Measurements from ENCODE around the gene GPER1. TPM values are rescaled to one million over a fixed set of nuclear protein-coding genes. Genes with fewer than 3 reads are reported as not detected.
"Not testable (repeated sequence)": the region's sequence is repeated elsewhere in the genome, so short reads cannot be mapped to it uniquely, and the experiment has no call there.

The GPER1 gene
- under 1 TPM in 1 of 2 experiments, not detected in 1; 0.08 TPM for total RNA-seq

- Mint-ChIP-seq H3K4me3 (peak within 1 kb of the TSS; percentile 58), H3K27me3 (no peaks in the 10 kb centered on the region), H3K27ac (no peak within 1 kb of the TSS), H3K36me3 (ENCODE audit: low read depth) (no peaks in the 10 kb centered on the region), H3K9me3 (no peaks in the 10 kb centered on the region), H3K4me1 (peaks cover 12% of the 10 kb centered on the region)
- DNase-seq = no peak
- CTCF ChIA-PET = interaction anchor here (0.7 to 3.2 kb wide), 4 partner anchors 11 to 94 kb away, joined by 3 to 26 read pairs (median 3); no protein-coding TSS in a partner anchor
- POLR2A ChIA-PET = no interaction called here
Observed at GRCh38 chr7:1087952-1088920, at the start of gene GPER1. TSS of gene GPER1 (plus strand) at chr7:1088113. CDS start at chr7:1091729, 3,616 bp downstream.

- H3K4me3 Mint-ChIP-seq; CTCF ChIA-PET; H3K27me3 Mint-ChIP-seq; POLR2A ChIA-PET; H3K36me3 Mint-ChIP-seq (ENCODE audit: low read depth); H3K27ac Mint-ChIP-seq; H3K9me3 Mint-ChIP-seq; DNase-seq: not testable (repeated sequence)
- peaks cover 31% of the 10 kb centered on the region for H3K4me1 Mint-ChIP-seq
Observed at GRCh38 chr7:1040233-1040632, 47.7 kb upstream of the GPER1 start.

GRCh38 chr7:1040790-1041189, 47.1 kb upstream of the GPER1 start:
- POLR2A ChIA-PET = no interaction called here
- Mint-ChIP-seq H3K36me3 (ENCODE audit: low read depth) (peaks cover 3% of the 10 kb centered on the region), H3K27ac (no peak overlapping the region), H3K9me3 (no peaks in the 10 kb centered on the region), H3K4me3 (no peak overlapping the region), H3K4me1 (peaks cover 36% of the 10 kb centered on the region), H3K27me3 (no peaks in the 10 kb centered on the region)
- CTCF ChIA-PET = interaction anchor here (2.3 kb wide), 1 partner anchor 25 kb away, joined by 8 read pairs; no protein-coding TSS in a partner anchor
- DNase-seq = no peak

- ChIA-PET POLR2A (no interaction called here), CTCF (interaction anchor here (1.9 to 2.3 kb wide), 2 partner anchors 24 to 49 kb away, joined by 8 to 10 read pairs; no protein-coding TSS in a partner anchor)
- Mint-ChIP-seq H3K36me3 (ENCODE audit: low read depth) (peaks cover 3% of the 10 kb centered on the region), H3K4me1 (peaks cover 47% of the 10 kb centered on the region), H3K27ac (peak overlapping the region; percentile 69), H3K4me3 (no peak overlapping the region), H3K27me3 (no peaks in the 10 kb centered on the region), H3K9me3 (no peaks in the 10 kb centered on the region)
- DNase-seq = no peak
Observed at GRCh38 chr7:1041551-1042491, 46.1 kb upstream of the GPER1 start.

GRCh38 chr7:1042492-1042833, 45.5 kb upstream of the GPER1 start:
- Mint-ChIP-seq H3K9me3 (no peaks in the 10 kb centered on the region), H3K36me3 (ENCODE audit: low read depth) (peaks cover 3% of the 10 kb centered on the region), H3K27ac (no peak overlapping the region), H3K4me1 (peaks cover 53% of the 10 kb centered on the region), H3K4me3 (no peak overlapping the region), H3K27me3 (no peaks in the 10 kb centered on the region)
- POLR2A ChIA-PET = interaction anchor here (0.6 kb wide), 1 partner anchor 516 kb away, joined by 4 read pairs; no protein-coding TSS in a partner anchor
- CTCF ChIA-PET = interaction anchor here (1.9 to 2.3 kb wide), 2 partner anchors 23 to 50 kb away, joined by 8 to 10 read pairs; no protein-coding TSS in a partner anchor
- no peak for DNase-seq

GRCh38 chr7:1043552-1044188, 44.2 kb upstream of the GPER1 start:
- CTCF ChIA-PET = interaction anchor here (0.7 to 2.8 kb wide), 9 partner anchors 9 to 277 kb away, joined by 3 to 19 read pairs (median 4); no protein-coding TSS in a partner anchor
- DNase-seq = no peak
- Mint-ChIP-seq H3K4me3 (peak overlapping the region; percentile 74), H3K36me3 (ENCODE audit: low read depth) (peaks cover 3% of the 10 kb centered on the region), H3K9me3 (no peaks in the 10 kb centered on the region), H3K27ac (peak overlapping the region; percentile 88), H3K27me3 (no peaks in the 10 kb centered on the region), H3K4me1 (peaks cover 65% of the 10 kb centered on the region)
- POLR2A ChIA-PET = no interaction called here

GRCh38 chr7:1044189-1045068, 43.5 kb upstream of the GPER1 start, which contains the start of gene GPR146:
TSS of gene GPR146 (plus strand) at chr7:1044546. CDS start at chr7:1057516, 12,970 bp downstream.
- H3K9me3 Mint-ChIP-seq = no peaks in the 10 kb centered on the region
- H3K4me3 Mint-ChIP-seq = peak within 1 kb of the TSS; percentile 81
- ChIA-PET POLR2A (no interaction called here), CTCF (interaction anchor here (1.0 to 3.8 kb wide), 10 partner anchors 9 to 131 kb away, joined by 3 to 21 read pairs (median 4); no protein-coding TSS in a partner anchor)
- H3K27ac Mint-ChIP-seq = peak within 1 kb of the TSS; percentile 88
- H3K36me3 Mint-ChIP-seq (ENCODE audit: low read depth) = peaks cover 3% of the 10 kb centered on the region
- H3K27me3 Mint-ChIP-seq = no peaks in the 10 kb centered on the region
- peak; percentile 90 for DNase-seq
- peaks cover 73% of the 10 kb centered on the region for H3K4me1 Mint-ChIP-seq

GRCh38 chr7:1045069-1046063, 42.5 kb upstream of the GPER1 start:
- Mint-ChIP-seq H3K9me3 (no peaks in the 10 kb centered on the region), H3K27me3 (no peaks in the 10 kb centered on the region), H3K4me1 (peaks cover 81% of the 10 kb centered on the region), H3K4me3 (peak overlapping the region; percentile 81), H3K36me3 (ENCODE audit: low read depth) (peaks cover 3% of the 10 kb centered on the region), H3K27ac (peak overlapping the region; percentile 70)
- CTCF ChIA-PET = interaction anchor here (1.2 to 3.8 kb wide), 6 partner anchors 13 to 130 kb away, joined by 3 to 21 read pairs (median 6); no protein-coding TSS in a partner anchor
- POLR2A ChIA-PET = no interaction called here
- DNase-seq = no peak

GRCh38 chr7:1046722-1047679, 40.9 kb upstream of the GPER1 start:
- CTCF ChIA-PET = interaction anchor here (2.2 to 3.8 kb wide), 2 partner anchors 19 to 54 kb away, joined by 6 to 21 read pairs; no protein-coding TSS in a partner anchor
- peak; percentile 68 for DNase-seq
- Mint-ChIP-seq H3K4me1 (peaks cover 76% of the 10 kb centered on the region), H3K27ac (peak overlapping the region; percentile 25), H3K27me3 (no peaks in the 10 kb centered on the region), H3K4me3 (peak overlapping the region; percentile 81), H3K9me3 (no peaks in the 10 kb centered on the region), H3K36me3 (ENCODE audit: low read depth) (peaks cover 3% of the 10 kb centered on the region)
- POLR2A ChIA-PET = no interaction called here

All from activated CD4-positive, alpha-beta T cell treated with anti-CD3 and anti-CD28 coated beads, Interleukin-2, amount 10 ng/mL, durations not matched to agents 7 days and 5 days (primary cell).